Germinal center (tissue), 1 donor: ENCODE data around the gene LEMD2.

Experiments used
- DNase-seq: peaks from one replicate; pipeline ENCODE4 v3.0.0; 2012; ENCODE audit warnings: mixed read lengths, low spot score

Gene LEMD2

DNA sequence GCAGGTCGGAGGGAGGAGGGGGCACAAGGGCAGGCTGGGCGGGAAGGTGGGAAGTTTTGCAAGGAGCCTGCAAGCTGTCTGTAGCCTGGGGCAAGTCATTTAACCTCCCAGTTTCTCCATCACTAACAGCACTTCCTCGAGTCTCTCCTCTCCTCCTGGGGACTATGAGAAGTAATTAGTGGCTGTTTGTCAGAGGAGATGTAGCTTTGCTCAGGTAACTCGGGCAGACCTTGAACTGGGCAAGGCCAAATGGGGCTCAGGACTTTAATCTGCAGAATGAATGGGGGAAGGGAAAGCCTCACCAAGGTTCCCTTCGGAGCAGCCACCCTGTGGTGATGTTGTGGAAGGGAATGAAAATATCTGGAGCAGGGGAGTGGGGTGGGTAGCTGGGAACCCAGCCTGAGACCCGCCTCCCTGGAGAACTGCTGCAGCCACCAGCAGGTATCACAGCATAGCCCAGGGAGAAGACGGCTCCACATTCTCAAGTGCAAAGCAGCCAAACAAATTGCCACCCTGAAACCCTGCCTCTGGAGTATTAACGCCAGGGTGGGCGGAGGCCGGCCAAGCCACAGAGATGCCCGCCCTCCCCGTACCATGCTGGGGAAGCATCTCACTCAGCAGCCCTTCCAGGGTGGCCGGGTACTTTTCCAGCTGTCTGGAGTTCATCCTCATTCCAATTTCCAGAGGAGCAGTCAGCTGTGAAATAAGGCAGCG, 6.1 kb upstream of the LEMD2 start:
- no peak for DNase-seq

DNA sequence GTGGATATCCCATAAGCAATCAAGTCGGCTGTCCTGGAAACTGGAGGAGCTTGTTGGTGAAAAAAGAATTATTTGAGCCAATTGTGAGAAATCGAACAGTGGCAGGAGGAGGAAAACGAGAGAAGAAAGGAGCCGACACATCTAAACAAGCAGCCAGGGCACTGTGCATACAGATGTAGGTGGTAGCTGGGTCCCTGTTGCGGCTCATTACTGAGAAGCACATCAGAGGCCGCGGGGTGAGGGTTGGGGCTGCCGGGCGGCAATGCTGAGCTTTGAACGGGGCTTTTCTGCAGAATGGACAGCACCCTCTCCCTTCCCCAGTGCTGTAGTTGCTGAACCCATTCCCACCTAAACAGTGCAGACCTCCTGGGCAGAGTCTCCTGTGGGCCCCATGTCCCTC, 4.1 kb upstream of the LEMD2 start:
- no peak for DNase-seq

DNA sequence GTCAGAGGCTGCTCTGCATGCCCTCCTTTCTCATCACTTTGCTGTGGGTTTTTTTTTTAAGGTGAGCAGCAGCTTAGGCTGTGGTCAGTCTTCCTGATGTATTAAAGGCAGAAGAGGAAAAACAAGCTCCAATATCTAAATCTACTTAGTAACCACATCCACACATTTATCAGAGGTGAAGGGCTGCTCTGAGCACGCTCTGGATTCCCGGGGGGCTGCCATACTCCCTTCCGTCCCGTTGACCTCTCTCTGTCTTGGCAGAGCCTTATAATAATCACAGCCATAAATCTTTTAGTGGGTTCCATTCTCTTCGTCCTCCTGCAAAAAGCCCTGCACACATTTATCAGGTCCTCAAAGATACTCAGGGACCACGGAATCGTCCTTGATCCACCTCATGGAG, 2.7 kb upstream of the LEMD2 start:
- no peak for DNase-seq

DNA sequence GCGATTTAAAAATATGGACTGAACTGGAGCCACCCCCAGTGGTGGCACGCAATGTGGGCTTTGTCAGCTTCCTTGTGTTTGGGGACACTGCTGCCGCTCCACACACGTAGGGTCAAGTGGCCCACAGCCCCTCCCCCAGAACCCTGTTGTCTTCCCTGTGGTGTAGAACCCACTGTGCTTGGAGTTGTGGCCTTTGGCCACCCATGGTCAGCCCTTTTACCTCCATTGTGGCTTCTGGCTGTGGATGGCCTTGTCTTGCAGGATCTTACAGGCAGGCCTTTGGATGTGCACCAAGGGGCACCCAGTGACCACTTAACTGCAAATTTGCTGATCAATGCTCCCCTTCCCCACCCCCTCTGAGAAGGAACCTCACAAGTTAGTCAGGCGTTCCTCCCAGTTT, 2.0 kb upstream of the LEMD2 start:
- DNase-seq, result no peak

DNA sequence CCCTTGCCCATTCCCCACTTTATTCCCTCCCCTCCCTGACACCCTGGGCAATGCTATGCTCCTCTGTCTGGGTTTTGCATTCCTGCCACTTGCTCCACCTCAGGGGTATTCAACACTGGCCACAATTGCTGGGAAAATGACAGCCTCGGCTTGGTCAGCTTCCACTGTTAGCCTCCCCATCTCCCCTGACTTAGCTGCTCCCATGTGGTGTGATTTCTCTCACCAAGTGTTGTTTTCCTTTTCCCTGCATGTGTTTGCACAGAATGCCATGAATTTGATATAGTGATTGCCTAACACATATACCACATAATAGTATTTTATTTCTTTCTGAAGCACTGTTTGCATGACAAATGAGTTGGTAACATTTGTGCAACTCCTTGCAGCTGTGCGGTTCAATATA, 1.4 kb upstream of the LEMD2 start:
- DNase-seq, result no peak

DNA sequence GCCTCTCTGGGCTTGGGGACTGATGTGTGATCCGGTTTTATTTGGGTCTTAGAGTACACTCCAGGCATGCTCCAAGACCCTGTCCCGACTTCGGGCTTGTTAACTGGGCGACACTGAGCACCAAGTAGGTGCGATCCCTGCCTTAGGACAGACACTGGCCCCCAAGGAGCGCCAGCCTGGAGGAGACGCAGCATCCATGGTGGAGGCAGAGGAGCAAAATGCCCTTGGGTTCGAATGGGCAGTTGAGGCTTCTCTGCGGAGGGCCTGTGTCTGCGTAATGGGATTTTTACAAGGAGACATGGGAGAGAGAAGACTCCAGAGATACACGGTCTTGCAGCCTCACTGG, 593 bp upstream of the LEMD2 start:
- no peak for DNase-seq

DNA sequence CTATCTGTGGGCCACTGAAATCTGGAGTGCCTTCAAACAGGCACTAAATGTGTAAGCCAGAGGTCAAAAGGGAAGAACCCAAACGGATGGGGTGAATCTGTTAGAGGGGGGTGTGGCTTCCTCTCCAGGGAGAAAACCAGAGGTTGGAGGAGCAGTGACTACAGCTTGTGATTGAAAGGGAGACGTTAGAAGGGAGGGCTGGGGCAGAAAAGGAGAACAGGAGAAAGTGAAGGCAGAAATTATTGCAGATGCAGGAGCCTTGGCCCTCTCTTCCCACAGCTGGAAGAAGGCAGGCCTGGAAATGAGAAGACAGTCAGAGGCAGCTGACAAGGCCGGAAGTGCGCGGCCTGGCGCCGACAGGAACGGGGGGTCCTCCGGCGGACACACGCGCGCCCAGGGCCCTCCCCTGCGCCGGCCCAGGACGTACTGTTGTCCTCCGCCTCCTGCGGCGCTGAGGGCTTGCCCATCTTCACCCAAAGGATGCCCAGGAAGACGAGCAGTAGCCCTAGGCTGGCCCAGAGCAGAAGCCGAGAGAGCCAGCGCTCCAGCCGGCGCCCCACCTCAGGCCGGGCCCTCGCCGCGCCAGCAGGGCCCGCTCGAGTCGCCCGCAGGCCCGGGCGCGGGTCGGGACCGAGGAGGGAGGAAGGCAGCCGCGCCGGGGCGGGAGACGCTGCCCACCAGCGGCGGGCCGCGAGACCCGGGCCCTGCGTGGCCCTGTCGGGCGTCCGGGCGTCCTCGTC, 806 bp downstream of the LEMD2 start:
- DNase-seq, result peak; percentile 74

DNA sequence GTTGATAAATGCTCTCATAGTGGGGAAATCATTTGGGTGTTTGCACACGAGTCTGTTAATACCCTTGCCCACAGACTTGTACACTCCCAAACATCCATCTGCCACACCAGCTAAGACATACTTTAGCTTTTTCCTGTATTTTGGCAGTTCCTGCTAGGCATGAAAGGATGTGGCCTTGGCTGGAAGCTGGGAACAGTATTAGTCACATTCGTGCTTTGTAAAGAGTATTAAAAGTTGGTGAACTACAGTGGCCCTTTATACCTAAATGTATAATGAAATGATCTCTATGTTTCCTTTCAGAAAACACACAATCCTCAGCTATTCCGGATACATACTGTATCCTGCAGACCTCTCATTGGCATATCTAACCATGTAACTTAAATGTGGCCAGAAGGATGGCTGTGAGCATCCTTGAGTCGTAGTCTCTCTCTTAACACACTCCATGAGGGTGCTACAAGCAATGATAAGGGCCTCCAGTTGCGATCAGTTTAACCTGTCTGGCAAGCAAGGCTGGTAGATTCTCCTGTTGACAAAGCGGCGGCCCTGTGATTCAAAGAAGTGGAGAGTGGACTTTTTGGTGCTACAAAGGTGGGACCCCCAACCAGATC, 1.5 kb downstream of the LEMD2 start:
- no peak for DNase-seq

DNA sequence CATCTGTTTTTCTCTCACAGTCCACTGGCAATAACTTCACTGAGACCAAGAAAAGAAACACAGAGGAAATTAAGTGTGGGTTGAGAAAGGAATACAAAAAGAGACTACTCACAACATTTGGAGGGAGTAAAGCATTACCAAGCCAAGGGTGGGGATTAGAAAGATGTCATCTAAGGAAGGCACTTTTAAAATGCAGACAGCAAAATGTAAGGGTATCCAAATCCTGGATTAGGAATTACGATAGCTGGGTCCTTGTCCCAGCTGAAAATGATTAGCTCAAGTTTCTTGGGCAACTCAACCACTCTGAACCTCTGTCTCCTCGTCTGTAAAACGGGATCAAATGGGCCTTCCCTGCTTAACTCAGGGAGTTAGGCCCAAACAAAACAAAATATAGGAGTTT, 2.2 kb downstream of the LEMD2 start:
- DNase-seq, result no peak

DNA sequence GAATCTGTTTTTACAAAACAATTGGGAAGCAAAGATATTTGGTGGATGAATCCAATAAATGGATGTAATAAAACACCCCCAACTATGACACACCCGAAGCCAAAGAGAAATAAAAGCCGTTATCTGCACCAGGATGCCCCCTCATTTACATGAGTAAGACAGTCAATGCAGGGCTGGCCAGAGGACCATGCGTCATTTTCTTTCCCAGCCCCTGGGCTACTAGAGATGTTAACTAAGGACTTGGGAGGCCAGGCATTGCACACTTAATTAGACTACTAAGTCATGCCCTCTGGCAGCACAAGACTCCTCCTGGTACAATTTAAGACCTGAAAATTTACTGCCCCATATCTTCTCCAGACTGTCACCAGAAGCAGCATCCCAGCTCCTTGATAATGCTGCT, 3.2 kb downstream of the LEMD2 start:
- no peak for DNase-seq

DNA sequence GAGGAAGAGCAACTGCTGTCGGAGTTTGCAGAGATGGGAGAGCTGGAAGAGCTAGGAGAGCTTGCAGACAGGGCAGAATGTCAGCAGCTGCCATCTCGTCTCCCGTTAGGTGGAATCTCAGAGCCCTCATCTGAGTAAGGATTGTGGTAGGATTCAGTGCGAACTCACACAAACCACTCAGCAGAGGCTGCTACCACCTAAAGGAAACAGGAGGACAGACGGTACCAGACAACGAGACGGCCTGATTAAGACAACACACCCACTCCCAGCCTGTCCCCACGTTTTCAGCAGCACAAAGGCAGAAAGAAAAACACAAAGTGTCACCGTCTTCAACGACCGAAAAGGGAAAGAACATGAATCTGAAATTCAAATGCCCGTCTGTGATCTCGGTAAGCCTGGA, 4.1 kb downstream of the LEMD2 start:
- DNase-seq, result no peak

DNA sequence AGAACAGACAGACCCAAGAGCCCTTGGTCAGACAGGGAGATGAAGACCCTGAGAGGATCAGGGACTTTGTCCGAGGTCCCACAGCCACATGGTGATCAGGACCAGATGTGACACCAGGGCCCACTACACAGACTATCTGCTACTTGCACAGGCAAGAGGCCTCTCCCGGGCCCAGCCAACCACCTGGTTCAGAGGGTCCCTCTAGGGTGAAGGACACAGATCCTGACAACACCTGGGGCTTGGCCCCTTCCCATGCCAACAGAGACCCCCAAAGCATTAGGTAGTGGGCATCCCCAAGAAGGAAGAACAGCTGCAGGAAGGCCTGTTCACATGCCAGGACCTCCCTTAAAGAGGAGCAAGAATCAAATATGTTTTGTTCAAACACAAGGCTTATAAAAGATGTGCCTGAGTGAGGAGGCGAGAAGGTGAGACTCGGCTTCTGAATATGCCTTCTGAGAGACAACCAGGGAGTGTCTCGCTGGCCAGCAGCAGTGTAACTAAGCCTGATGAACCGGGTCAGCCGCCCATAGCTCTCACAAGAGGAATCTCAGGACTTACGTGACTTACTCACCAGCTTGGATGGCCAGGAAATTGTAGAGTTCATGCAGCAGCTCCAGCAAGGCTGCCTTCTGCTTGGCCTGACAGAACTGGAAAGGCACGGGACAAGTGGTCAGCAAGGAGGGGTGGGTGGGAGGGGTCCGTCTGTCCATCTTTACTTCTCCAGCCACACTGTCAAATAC, 5.0 kb downstream of the LEMD2 start:
- no peak for DNase-seq

DNA sequence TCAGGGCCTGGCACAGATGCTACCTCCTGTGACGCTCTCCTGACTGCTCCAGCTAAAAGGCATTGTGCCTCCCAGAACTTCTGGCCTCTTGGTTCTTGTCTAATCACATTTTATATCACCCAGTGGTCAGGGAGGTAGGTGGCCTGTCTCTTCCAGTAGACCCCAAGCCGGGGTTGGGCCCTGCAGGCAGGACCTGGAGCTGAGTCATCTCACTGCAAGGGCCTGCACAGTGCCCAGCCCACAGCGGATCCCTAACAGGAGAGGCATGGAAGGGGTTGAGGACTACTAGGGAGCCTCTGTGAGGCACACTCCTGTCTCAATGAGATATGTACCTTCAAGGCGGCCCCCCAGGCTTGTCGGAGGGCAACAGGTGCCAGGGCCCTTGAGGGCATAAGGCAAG, 6.4 kb downstream of the LEMD2 start:
- no peak for DNase-seq

DNA sequence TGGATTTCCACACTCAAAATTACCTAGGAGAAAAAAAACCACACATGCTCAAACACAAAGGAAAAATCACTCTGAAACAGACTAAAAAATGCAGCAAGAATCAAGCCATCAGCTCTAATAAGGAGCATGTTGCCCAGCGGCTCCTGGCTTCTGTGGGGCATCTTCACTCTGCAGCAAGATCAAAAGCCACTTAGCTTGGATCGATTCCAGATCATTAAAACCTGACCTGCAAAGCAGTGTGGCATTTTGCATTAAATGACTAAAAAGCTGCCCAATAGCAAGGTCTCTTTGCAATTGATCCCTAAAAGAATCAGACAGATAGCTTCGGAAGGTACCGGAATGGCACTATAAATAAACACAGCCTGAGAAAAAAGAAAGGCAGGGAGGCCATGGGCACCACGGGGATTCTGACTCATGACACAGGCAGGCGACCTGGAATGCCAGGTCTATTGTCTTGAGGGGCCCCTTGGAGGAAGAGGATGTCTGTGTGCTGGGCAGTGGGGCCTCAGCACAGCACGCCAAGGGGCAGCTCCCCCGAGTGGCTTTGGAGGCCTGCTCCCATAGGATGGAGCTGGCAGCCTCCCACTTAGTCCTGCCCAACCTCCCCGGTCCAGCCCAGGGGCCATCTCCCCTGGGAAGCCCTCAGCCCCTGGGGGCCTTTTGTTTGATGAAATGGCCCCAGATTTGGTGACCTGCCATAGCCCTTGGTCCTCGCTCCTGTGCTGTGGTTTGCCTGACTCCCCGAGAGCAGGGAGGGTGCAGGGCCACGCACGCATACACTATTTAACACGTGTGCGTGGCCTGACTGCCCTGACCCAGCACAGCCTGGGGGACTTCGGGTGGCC, 7.6 kb downstream of the LEMD2 start:
- no peak for DNase-seq

DNA sequence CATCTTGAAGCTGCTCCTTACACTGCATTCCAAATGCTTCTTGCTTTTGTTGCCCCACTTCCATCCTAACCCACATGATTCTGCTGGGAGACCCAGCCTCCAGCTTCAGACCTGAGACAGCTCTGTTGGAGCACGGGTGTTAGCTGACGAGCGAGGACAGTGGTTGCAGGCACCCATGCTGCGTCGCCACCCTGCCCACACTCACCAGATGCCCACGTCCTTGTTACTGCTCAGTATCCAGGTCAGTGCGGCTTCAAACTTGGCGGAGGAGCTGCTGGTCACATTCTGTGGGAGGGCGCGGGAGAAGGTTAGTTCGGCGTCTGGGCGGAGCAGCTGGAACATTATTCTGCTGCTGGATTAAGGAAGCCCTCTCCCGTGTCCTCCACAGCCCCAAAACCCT, 9.0 kb downstream of the LEMD2 start:
- no peak for DNase-seq

DNA sequence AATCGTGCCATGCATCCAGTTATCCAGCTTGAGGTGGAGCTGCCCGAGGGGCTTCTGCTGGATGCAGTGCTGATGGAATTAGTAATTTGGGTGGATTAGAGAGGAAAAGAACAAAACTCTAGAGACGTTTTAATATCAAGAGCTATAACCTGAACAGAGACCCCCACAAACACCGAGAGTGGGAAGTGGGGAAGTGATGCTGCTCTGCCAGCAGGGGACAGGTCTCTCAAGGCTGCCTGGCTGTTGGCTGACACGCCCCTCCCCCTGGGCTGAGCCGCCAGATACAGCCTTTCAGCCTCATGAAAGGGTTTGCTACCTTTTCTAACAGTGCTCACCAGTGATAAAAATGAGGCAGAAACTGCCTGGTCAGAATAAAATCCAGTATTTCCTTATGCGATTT, 9.6 kb downstream of the LEMD2 start:
- DNase-seq, result no peak

DNA sequence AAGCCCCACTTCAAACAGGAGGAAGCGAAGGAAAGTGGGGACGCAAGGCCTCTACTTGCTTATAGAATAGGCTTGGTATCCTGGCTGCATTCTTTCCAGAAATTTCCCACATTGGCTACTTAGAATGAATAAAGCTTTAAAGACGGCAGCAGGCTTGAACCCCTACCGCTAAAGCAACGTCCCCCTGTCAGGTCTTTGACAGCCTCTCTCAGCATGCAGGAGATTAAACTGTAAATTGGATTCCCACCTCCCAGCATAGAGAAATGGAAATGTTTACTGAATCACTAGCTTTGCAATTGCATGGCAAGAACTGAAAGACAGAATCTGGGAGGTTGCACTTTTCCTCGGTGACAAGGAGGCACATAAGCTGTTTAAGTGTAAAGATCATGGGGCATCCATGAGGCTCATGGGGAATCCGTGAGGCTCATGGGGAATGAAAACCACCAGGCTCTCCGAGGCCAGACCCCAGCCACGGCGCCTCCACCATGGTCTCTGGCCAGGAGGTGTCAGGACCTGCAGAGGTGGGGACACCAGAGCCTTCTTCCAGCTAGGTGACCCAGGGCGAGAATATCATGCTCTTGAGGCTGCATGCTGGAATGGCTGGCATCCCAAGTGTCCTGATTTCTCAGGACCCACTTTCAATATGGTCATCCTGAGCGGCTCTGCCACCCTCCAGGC, 10.3 kb downstream of the LEMD2 start:
- no peak for DNase-seq

DNA sequence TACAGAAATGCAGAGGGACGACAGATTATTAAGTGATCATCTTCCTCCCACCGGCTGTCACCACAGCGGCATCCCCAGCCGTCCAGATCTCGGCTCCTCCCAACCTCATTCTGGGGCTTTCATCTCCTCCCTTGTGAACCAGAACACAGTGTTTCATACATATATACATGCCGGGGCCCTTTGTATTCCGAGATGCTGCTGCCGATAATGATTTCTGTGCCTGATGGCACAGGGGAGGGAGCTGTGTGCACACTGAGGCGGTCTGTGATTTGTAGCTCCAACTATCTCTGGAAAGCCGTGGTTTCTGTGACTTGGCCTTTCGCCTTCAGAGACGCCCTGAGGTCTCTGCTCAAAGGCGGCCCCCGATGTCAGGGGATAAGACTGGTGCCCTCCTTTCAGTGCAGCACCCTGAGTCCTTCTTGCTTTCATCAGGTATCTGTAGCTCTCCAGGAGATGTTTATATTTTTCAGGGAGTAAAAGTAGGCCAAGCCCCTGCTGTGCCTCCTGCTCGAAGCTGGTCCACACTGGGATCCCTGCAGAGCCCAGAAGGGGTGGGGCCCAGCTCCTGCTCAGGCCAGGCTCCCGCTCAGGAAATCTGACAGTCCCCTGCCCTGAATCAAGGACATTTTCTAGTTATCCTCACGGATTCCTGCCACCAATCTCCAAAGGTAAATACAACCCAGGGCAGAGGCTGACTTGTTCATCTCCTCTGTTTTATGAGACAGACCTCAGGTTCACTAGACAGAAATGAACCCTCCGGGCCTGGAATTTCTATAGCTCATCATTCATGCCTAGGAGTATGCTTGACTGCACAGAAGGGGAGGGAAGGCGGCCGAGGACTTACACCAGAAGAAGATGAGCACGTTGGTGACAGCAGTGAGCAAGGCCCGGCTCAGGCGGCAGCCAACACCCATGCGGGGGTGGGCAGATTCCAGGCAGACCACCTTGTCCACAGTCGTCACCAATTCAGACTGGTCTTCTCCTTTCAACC, 11.2 kb downstream of the LEMD2 start:
- DNase-seq, result no peak

DNA sequence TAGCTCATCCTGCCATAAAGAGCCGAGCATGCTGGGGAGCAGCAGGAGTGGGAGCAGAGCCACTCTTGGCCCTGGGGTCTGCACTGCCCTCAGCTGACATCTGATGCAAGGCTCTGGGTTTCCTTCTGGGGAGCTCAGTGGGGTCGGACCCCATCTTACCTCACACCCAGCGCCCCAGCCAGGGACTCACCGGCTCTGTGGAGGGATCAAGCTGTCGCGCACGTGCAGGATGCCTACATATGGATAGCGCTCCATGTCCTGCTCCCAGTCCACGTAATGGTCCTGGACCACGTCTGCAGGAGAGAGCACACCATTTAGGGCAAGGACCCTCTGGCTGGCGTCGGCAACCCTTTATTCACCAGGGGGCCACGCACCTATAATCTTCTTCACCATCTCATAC, 12.2 kb downstream of the LEMD2 start:
- no peak for DNase-seq

DNA sequence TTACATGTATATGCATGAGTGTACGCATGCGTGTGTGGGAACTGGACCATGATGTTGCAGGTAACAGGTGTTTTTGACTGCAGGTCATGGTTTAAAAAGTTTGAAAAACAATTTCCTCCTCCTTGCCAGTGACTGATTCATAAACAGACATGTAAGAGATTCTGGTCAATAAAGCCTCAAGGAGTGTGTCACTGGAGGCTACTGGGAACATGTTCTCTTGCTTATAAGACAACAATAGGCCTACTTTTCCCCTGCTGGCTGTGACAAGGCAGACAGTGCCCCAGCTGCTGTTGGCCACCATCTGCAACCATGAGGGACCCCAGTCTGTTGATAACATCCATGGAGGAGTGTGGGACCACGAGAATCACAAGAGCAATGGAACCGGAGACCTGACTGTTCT, 12.7 kb downstream of the LEMD2 start:
- no peak for DNase-seq
